ENCODE results near the gene DNAJA4. TPM values are rescaled to one million over a fixed set of nuclear protein-coding genes. Genes with fewer than 3 reads are reported as not detected.

DNAJA4 gene
- total RNA-seq, 1 donor = 2.2 TPM

GRCh38 chr15:78249131-78249530 is 15.2 kb upstream of the DNAJA4 start:
- H3K9me3 ChIP-seq (ENCODE audit: low read depth, low read length) = no peaks in the 10 kb centered on the region
- no peaks in the 10 kb centered on the region for H3K4me1 ChIP-seq (ENCODE audit: insufficient read depth, low read length)
- H3K27me3 ChIP-seq (ENCODE audit: insufficient read depth, low read length) = peaks cover 3% of the 10 kb centered on the region
- no peaks in the 10 kb centered on the region for H3K36me3 ChIP-seq (ENCODE audit: insufficient read depth, low read length)
- H3K79me2 ChIP-seq (ENCODE audit: insufficient read depth, low read length) = no peaks in the 10 kb centered on the region
- no peak overlapping the region for H3K27ac ChIP-seq (ENCODE audit: low read depth, low read length)
- no peak overlapping the region for H3K4me3 ChIP-seq (ENCODE audit: insufficient read depth, low read length)
- DNase-seq (ENCODE audit: insufficient read length, low spot score, missing footprints) = no peak
- H2AFZ ChIP-seq (ENCODE audit: low read length) = no peak overlapping the region
- no peak overlapping the region for H3K4me2 ChIP-seq (ENCODE audit: insufficient read depth, low read length)
- TF ChIP-seq CTCF (IDR thresholded peaks at IDR 0.05; ENCODE audit: extremely low read depth, low read depth, low read length) = no peak
- no peaks in the 10 kb centered on the region for H4K20me1 ChIP-seq (ENCODE audit: insufficient read depth, low read length)

DNA sequence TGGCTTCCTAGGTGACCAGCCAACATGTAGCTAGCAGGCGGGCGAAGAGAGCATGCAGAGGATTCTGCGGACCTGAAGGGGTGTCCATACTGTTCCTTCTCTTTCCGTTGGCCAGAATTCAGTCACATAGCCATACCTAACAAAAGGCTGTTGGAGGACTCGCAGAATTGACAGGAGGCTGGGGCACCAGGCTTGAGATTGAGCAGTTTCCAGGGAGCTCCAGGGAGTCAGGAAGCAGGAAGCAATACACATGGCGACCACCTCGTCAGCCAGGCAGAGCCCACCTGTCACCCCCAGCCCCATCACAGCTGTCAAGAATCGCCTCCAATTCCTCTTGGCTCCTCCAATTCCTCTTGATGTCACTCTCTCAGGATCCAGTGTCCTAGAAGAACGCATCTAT is 13.2 kb upstream of the DNAJA4 start:
- Histone ChIP-seq H3K27me3 (ENCODE audit: insufficient read depth, low read length) (peaks cover 3% of the 10 kb centered on the region), H4K20me1 (ENCODE audit: insufficient read depth, low read length) (no peaks in the 10 kb centered on the region), H3K4me2 (ENCODE audit: insufficient read depth, low read length) (no peak overlapping the region), H3K4me1 (ENCODE audit: insufficient read depth, low read length) (no peaks in the 10 kb centered on the region), H3K9me3 (ENCODE audit: low read depth, low read length) (no peaks in the 10 kb centered on the region), H3K36me3 (ENCODE audit: insufficient read depth, low read length) (no peaks in the 10 kb centered on the region), H2AFZ (ENCODE audit: low read length) (no peak overlapping the region), H3K4me3 (ENCODE audit: insufficient read depth, low read length) (no peak overlapping the region), H3K27ac (ENCODE audit: low read depth, low read length) (no peak overlapping the region), H3K79me2 (ENCODE audit: insufficient read depth, low read length) (no peaks in the 10 kb centered on the region)
- no peak for TF ChIP-seq CTCF (IDR thresholded peaks at IDR 0.05; ENCODE audit: extremely low read depth, low read depth, low read length)
- no peak for DNase-seq (ENCODE audit: insufficient read length, low spot score, missing footprints)

DNA sequence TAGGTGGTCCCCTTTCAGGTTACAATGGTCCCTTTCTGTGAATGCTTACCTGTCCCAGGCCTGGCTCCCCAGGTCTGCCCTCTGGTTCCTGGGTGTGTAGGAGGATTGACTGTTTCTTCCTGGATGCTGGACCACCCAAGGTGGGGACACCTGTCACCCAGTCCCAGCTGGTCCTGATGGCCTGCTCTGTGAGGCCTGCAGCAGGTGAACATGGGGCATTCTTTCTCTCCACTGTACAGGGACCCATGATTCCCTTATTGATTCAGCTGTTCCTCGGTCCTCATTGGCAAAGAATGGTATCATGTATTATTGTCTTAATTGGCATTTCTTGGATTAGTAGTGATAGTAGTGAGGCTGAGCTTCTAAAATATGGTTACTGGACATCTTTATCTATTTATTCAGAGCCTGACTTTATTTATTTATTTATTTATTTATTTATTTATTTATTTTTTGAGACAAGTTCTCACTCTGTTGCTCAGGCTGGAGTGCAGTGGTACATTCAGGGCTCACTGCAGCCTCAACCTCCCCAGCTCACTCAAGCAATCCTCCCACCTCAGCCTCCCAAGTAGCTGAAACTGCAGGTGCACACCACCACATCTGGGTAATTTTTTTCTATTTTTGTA is 8.8 kb upstream of the DNAJA4 start:
- Histone ChIP-seq H3K27me3 (ENCODE audit: insufficient read depth, low read length) (peaks cover 3% of the 10 kb centered on the region), H3K36me3 (ENCODE audit: insufficient read depth, low read length) (no peaks in the 10 kb centered on the region), H3K4me2 (ENCODE audit: insufficient read depth, low read length) (no peak overlapping the region), H3K27ac (ENCODE audit: low read depth, low read length) (no peak overlapping the region), H3K4me3 (ENCODE audit: insufficient read depth, low read length) (no peak overlapping the region), H3K79me2 (ENCODE audit: insufficient read depth, low read length) (no peaks in the 10 kb centered on the region), H3K4me1 (ENCODE audit: insufficient read depth, low read length) (no peaks in the 10 kb centered on the region), H3K9me3 (ENCODE audit: low read depth, low read length) (no peaks in the 10 kb centered on the region), H4K20me1 (ENCODE audit: insufficient read depth, low read length) (no peaks in the 10 kb centered on the region), H2AFZ (ENCODE audit: low read length) (no peak overlapping the region)
- no peak for TF ChIP-seq CTCF (IDR thresholded peaks at IDR 0.05; ENCODE audit: extremely low read depth, low read depth, low read length)
- no peak for DNase-seq (ENCODE audit: insufficient read length, low spot score, missing footprints)

DNA sequence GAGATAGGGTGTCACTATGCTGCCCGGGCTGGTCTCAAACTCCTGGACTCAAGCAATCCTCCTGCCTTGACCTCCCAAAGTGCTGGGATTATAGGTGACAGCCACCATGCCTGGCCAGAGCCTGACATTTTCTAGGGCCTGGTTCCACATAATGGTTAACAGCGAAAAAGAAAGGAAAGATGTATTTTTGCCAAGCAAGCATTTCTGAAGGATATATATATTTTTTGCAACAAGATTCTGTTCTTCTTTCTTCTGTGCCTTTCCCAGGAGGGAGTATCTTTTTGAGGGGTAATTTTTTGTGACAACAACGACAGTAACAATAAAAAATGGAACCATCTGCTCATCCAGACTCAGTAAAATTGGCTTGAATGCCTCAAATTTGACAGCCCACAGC is 8.3 kb upstream of the DNAJA4 start:
- H3K9me3 ChIP-seq (ENCODE audit: low read depth, low read length) = no peaks in the 10 kb centered on the region
- H3K4me1 ChIP-seq (ENCODE audit: insufficient read depth, low read length) = no peaks in the 10 kb centered on the region
- no peak overlapping the region for H2AFZ ChIP-seq (ENCODE audit: low read length)
- H3K4me3 ChIP-seq (ENCODE audit: insufficient read depth, low read length) = no peak overlapping the region
- no peaks in the 10 kb centered on the region for H4K20me1 ChIP-seq (ENCODE audit: insufficient read depth, low read length)
- no peak overlapping the region for H3K4me2 ChIP-seq (ENCODE audit: insufficient read depth, low read length)
- TF ChIP-seq CTCF (IDR thresholded peaks at IDR 0.05; ENCODE audit: extremely low read depth, low read depth, low read length) = no peak
- no peaks in the 10 kb centered on the region for H3K36me3 ChIP-seq (ENCODE audit: insufficient read depth, low read length)
- H3K27ac ChIP-seq (ENCODE audit: low read depth, low read length) = no peak overlapping the region
- H3K27me3 ChIP-seq (ENCODE audit: insufficient read depth, low read length) = peaks cover 3% of the 10 kb centered on the region
- no peak for DNase-seq (ENCODE audit: insufficient read length, low spot score, missing footprints)
- no peaks in the 10 kb centered on the region for H3K79me2 ChIP-seq (ENCODE audit: insufficient read depth, low read length)

All from osteoblast (primary cell).